ENCODE data around the gene PTPRG.

DNA sequence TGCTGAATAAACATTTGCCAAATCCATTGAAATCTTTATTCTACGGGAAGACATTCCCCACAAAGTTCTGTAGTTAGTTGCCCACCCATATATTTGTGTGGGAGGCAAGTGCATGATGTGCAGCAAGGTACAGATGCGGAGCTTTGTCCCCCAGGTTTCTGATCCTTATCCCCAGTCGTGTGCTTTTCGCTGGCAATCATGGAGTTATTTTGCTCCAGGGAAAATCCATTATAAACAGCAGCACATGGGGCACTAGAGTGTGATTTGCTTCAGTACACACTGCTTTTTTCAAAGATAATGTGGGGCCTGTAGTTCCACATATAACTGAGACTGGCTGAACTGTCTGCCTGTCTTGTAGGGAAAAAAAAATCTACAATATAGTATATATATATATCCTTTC lies 679.9 kb downstream of the PTPRG start:
- TF ChIP-seq, protein P1, sequence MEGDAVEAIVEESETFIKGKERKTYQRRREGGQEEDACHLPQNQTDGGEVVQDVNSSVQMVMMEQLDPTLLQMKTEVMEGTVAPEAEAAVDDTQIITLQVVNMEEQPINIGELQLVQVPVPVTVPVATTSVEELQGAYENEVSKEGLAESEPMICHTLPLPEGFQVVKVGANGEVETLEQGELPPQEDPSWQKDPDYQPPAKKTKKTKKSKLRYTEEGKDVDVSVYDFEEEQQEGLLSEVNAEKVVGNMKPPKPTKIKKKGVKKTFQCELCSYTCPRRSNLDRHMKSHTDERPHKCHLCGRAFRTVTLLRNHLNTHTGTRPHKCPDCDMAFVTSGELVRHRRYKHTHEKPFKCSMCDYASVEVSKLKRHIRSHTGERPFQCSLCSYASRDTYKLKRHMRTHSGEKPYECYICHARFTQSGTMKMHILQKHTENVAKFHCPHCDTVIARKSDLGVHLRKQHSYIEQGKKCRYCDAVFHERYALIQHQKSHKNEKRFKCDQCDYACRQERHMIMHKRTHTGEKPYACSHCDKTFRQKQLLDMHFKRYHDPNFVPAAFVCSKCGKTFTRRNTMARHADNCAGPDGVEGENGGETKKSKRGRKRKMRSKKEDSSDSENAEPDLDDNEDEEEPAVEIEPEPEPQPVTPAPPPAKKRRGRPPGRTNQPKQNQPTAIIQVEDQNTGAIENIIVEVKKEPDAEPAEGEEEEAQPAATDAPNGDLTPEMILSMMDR (IDR thresholded peaks at IDR 0.05), result no peak
- TF ChIP-seq POLR2A (IDR thresholded peaks at IDR 0.05), result no peak

All from adrenal gland (tissue), 5 donors.